GM19025 (cell line): Measurements from ENCODE around the gene ZNF189.
"Not testable (repeated sequence)": the region's sequence is repeated elsewhere in the genome, so short reads cannot be mapped to it uniquely, and the experiment has no call there.

Experiments used
- ATAC-seq: cut with Tn5 transposase; IDR thresholded peaks from one replicate; pipeline ENCODE4 v1.9.1; 2021; ENCODE audit warnings: mild to moderate bottlenecking, low read depth, moderate library complexity; ENCODE audit not compliant: unreplicated experiment

ZNF189 gene

GRCh38 chr9:101376111-101376848 lies 22.4 kb upstream of the ZNF189 start:
- no peak for ATAC-seq

GRCh38 chr9:101380295-101380694 lies 18.4 kb upstream of the ZNF189 start:
- no peak for ATAC-seq

- ATAC-seq, result no peak
Measured at GRCh38 chr9:101381118-101381517, 17.5 kb upstream of the ZNF189 start.

- ATAC-seq, result no peak
Measured at GRCh38 chr9:101381833-101382342, 16.8 kb upstream of the ZNF189 start.

- ATAC-seq, result no peak
Measured at GRCh38 chr9:101383361-101383760, 15.3 kb upstream of the ZNF189 start.

GRCh38 chr9:101384873-101385536 lies 13.6 kb upstream of the ZNF189 start, which contains the start of gene BAAT:
TSS of gene BAAT (minus strand) at chr9:101385006. CDS start at chr9:101371404, 13,602 bp downstream.
- not testable (repeated sequence) for ATAC-seq

- no peak for ATAC-seq
Measured at GRCh38 chr9:101387871-101388506, 10.7 kb upstream of the ZNF189 start.

- ATAC-seq, result no peak
Measured at GRCh38 chr9:101388507-101388993, 10.1 kb upstream of the ZNF189 start.

GRCh38 chr9:101393135-101393534 lies 5.5 kb upstream of the ZNF189 start:
- no peak for ATAC-seq

GRCh38 chr9:101394687-101395086 lies 4.0 kb upstream of the ZNF189 start:
- no peak for ATAC-seq

GRCh38 chr9:101397746-101398067 lies 944 bp upstream of the ZNF189 start:
- no peak for ATAC-seq

- peak; percentile 1 for ATAC-seq
Measured at GRCh38 chr9:101398930-101399642, 435 bp downstream of the ZNF189 start.

GRCh38 chr9:101399643-101399970 lies 956 bp downstream of the ZNF189 start:
- no peak for ATAC-seq

GRCh38 chr9:101400120-101400519 lies 1.5 kb downstream of the ZNF189 start:
- ATAC-seq, result no peak

GRCh38 chr9:101403516-101404285 lies 5.0 kb downstream of the ZNF189 start:
- ATAC-seq, result no peak

GRCh38 chr9:101408374-101409078 lies 9.9 kb downstream of the ZNF189 start:
- no peak for ATAC-seq

- ATAC-seq, result no peak
Measured at GRCh38 chr9:101409079-101409477, 10.4 kb downstream of the ZNF189 start.

- no peak for ATAC-seq
Measured at GRCh38 chr9:101414839-101415238, 16.2 kb downstream of the ZNF189 start.

- no peak for ATAC-seq
Measured at GRCh38 chr9:101415578-101415977, 16.9 kb downstream of the ZNF189 start.
